Measurements from ENCODE around the gene HUS1B. TPM values are rescaled to one million over a fixed set of nuclear protein-coding genes. Genes with fewer than 3 reads are reported as not detected.
A peak's percentile ranks its signal among the peaks of the same experiment; 100 is the strongest.
"Not testable (repeated sequence)": the region's sequence is repeated elsewhere in the genome, so short reads cannot be mapped to it uniquely, and the experiment has no call there.

Gene HUS1B
- total and polyA plus RNA-seq, 3 experiments from 2014 or later, result 0.94 to 1.2 (median 1.1) TPM

GRCh38 chr6:674956-675355 lies 18.1 kb upstream of the HUS1B start:
- peak overlapping the region in 3 of 8 donors; percentile 36 to 39 (median 38) for H3K27ac Mint-ChIP-seq
- Histone ChIP-seq H3K36me3 (ENCODE audit: insufficient read depth, low read length) (no peaks in the 10 kb centered on the region), H3K27ac (ENCODE audit: low read depth, low read length) (no peak overlapping the region), H3K4me3 (ENCODE audit: low read length) (no peak overlapping the region), H3K9me3 (ENCODE audit: low read length) (no peaks in the 10 kb centered on the region), H3K27me3 (ENCODE audit: insufficient read depth, low read length, poor library complexity, severe bottlenecking) (no peaks in the 10 kb centered on the region), H3K4me1 (ENCODE audit: insufficient read depth, low read length) (no peaks in the 10 kb centered on the region)
- DNase-seq, result no peak
- peak overlapping the region in 1 of 7 donors; percentile 8 for H3K4me3 Mint-ChIP-seq
- no peaks in the 10 kb centered on the region for H3K27me3 Mint-ChIP-seq
- H3K9me3 Mint-ChIP-seq, result no peaks in the 10 kb centered on the region
- peaks cover 4 to 18% (median 12%) of the 10 kb centered on the region in 3 donors for H3K36me3 Mint-ChIP-seq
- ChIA-PET CTCF (no interaction called here), POLR2A (no interaction called here)
- peaks cover 30 to 40% (median 37%) of the 10 kb centered on the region in 3 donors for H3K4me1 Mint-ChIP-seq

- H3K36me3 ChIP-seq (ENCODE audit: insufficient read depth, low read length), result no peaks in the 10 kb centered on the region
- no peaks in the 10 kb centered on the region for H3K9me3 ChIP-seq (ENCODE audit: low read length)
- peaks cover 4 to 19% (median 12%) of the 10 kb centered on the region in 3 donors for H3K36me3 Mint-ChIP-seq
- H3K4me1 Mint-ChIP-seq, result peaks cover 26 to 37% (median 36%) of the 10 kb centered on the region in 3 donors
- no peaks in the 10 kb centered on the region for H3K4me1 ChIP-seq (ENCODE audit: insufficient read depth, low read length)
- no peaks in the 10 kb centered on the region for H3K27me3 ChIP-seq (ENCODE audit: insufficient read depth, low read length, poor library complexity, severe bottlenecking)
- H3K27ac ChIP-seq (ENCODE audit: low read depth, low read length), result no peak overlapping the region
- no peak for DNase-seq
- H3K4me3 ChIP-seq (ENCODE audit: low read length), result no peak overlapping the region
- ChIA-PET CTCF (no interaction called here), POLR2A (no interaction called here)
- H3K4me3 Mint-ChIP-seq, result no peak overlapping the region
- H3K27me3 Mint-ChIP-seq, result no peaks in the 10 kb centered on the region
- H3K9me3 Mint-ChIP-seq, result no peaks in the 10 kb centered on the region
- peak overlapping the region in 3 of 8 donors; percentile 10 to 39 (median 20) for H3K27ac Mint-ChIP-seq
These were observed 17.5 kb upstream of the HUS1B start for GRCh38 chr6:674406-674805.

GRCh38 chr6:667253-667927 lies 10.5 kb upstream of the HUS1B start:
- H3K27ac Mint-ChIP-seq, result no peak overlapping the region
- ChIA-PET POLR2A (no interaction called here), CTCF (no interaction called here)

GRCh38 chr6:665403-666267 lies 8.7 kb upstream of the HUS1B start:
- POLR2A ChIA-PET, result no interaction called here
- no peaks in the 10 kb centered on the region for H3K27me3 ChIP-seq (ENCODE audit: insufficient read depth, low read length, poor library complexity, severe bottlenecking)
- H3K27me3 Mint-ChIP-seq, result peaks cover 0 to 1% of the 10 kb centered on the region in 2 donors
- H3K9me3 Mint-ChIP-seq, result peaks cover 0 to 6% (median 3%) of the 10 kb centered on the region in 5 donors
- H3K4me1 Mint-ChIP-seq, result peaks cover 51 to 67% (median 54%) of the 10 kb centered on the region in 3 donors
- H3K4me3 Mint-ChIP-seq, result no peak overlapping the region
- no peaks in the 10 kb centered on the region for H3K36me3 ChIP-seq (ENCODE audit: insufficient read depth, low read length)
- H3K27ac Mint-ChIP-seq, result no peak overlapping the region
- peaks cover 21% of the 10 kb centered on the region for H3K4me1 ChIP-seq (ENCODE audit: insufficient read depth, low read length)
- H3K4me3 ChIP-seq (ENCODE audit: low read length), result no peak overlapping the region
- H3K27ac ChIP-seq (ENCODE audit: low read depth, low read length), result no peak overlapping the region
- CTCF ChIA-PET, result no interaction called here
- no peaks in the 10 kb centered on the region for H3K9me3 ChIP-seq (ENCODE audit: low read length)
- no peak for DNase-seq
- H3K36me3 Mint-ChIP-seq, result peaks cover 3 to 16% (median 5%) of the 10 kb centered on the region in 3 donors

More at GRCh38 chr6:667253-667927, 10.5 kb upstream of the HUS1B start:
- Mint-ChIP-seq H3K4me3 (no peak overlapping the region), H3K9me3 (peaks cover 0 to 6% (median 3%) of the 10 kb centered on the region in 5 donors), H3K4me1 (peaks cover 41 to 51% (median 42%) of the 10 kb centered on the region in 3 donors), H3K36me3 (peaks cover 5 to 20% (median 9%) of the 10 kb centered on the region in 3 donors), H3K27me3 (peaks cover 0 to 1% of the 10 kb centered on the region in 2 donors)
- H3K27ac ChIP-seq (ENCODE audit: low read depth, low read length), result no peak overlapping the region
- no peak overlapping the region for H3K4me3 ChIP-seq (ENCODE audit: low read length)
- no peaks in the 10 kb centered on the region for H3K36me3 ChIP-seq (ENCODE audit: insufficient read depth, low read length)
- DNase-seq, result no peak
- H3K4me1 ChIP-seq (ENCODE audit: insufficient read depth, low read length), result peaks cover 7% of the 10 kb centered on the region
- H3K27me3 ChIP-seq (ENCODE audit: insufficient read depth, low read length, poor library complexity, severe bottlenecking), result no peaks in the 10 kb centered on the region
- H3K9me3 ChIP-seq (ENCODE audit: low read length), result no peaks in the 10 kb centered on the region

GRCh38 chr6:663788-664187 lies 6.9 kb upstream of the HUS1B start:
- CTCF ChIA-PET, result not testable (repeated sequence)

GRCh38 chr6:659716-660581 lies 3.0 kb upstream of the HUS1B start:
- Mint-ChIP-seq H3K27ac (peak overlapping the region; percentile 31 to 79 (median 62)), H3K27me3 (peaks cover 0 to 1% of the 10 kb centered on the region in 2 donors), H3K4me3 (peak overlapping the region in 5 of 7 donors; percentile 13 to 79 (median 40)), H3K9me3 (peaks cover 0 to 2% (median 0%) of the 10 kb centered on the region in 5 donors), H3K4me1 (peaks cover 64 to 83% (median 78%) of the 10 kb centered on the region in 3 donors), H3K36me3 (peaks cover 12 to 24% (median 21%) of the 10 kb centered on the region in 3 donors)
- no peaks in the 10 kb centered on the region for H3K27me3 ChIP-seq (ENCODE audit: insufficient read depth, low read length, poor library complexity, severe bottlenecking)
- no peak overlapping the region for H3K27ac ChIP-seq (ENCODE audit: low read depth, low read length)
- H3K36me3 ChIP-seq (ENCODE audit: insufficient read depth, low read length), result no peaks in the 10 kb centered on the region
- CTCF ChIA-PET, result interaction anchor here (1.5 kb wide), 1 partner anchor 62 kb away, joined by 5 read pairs; no protein-coding TSS in a partner anchor
- no peaks in the 10 kb centered on the region for H3K9me3 ChIP-seq (ENCODE audit: low read length)
- POLR2A ChIA-PET, result no interaction called here
- H3K4me3 ChIP-seq (ENCODE audit: low read length), result no peak overlapping the region
- peaks cover 27% of the 10 kb centered on the region for H3K4me1 ChIP-seq (ENCODE audit: insufficient read depth, low read length)
- peak in 1 of 5 donors; percentile 5 for DNase-seq

More at GRCh38 chr6:663788-664187, 6.9 kb upstream of the HUS1B start:
- H3K9me3 ChIP-seq (ENCODE audit: low read length); H3K36me3 Mint-ChIP-seq; POLR2A ChIA-PET; H3K4me3 ChIP-seq (ENCODE audit: low read length); H3K27me3 ChIP-seq (ENCODE audit: insufficient read depth, low read length, poor library complexity, severe bottlenecking); H3K36me3 ChIP-seq (ENCODE audit: insufficient read depth, low read length); H3K9me3 Mint-ChIP-seq; DNase-seq; H3K27ac ChIP-seq (ENCODE audit: low read depth, low read length); H3K27me3 Mint-ChIP-seq: not testable (repeated sequence)
- peaks cover 66 to 74% (median 70%) of the 10 kb centered on the region in 3 donors for H3K4me1 Mint-ChIP-seq
- H3K27ac Mint-ChIP-seq, result peak overlapping the region in 1 of 8 donors; percentile 56
- H3K4me3 Mint-ChIP-seq, result peak overlapping the region in 2 of 7 donors; percentile 34 to 54
- peaks cover 27% of the 10 kb centered on the region for H3K4me1 ChIP-seq (ENCODE audit: insufficient read depth, low read length)

GRCh38 chr6:658244-658643 lies 1.3 kb upstream of the HUS1B start:
- Histone ChIP-seq H3K27me3 (ENCODE audit: insufficient read depth, low read length, poor library complexity, severe bottlenecking) (no peaks in the 10 kb centered on the region), H3K36me3 (ENCODE audit: insufficient read depth, low read length) (no peaks in the 10 kb centered on the region), H3K27ac (ENCODE audit: low read depth, low read length) (no peak overlapping the region), H3K9me3 (ENCODE audit: low read length) (no peaks in the 10 kb centered on the region), H3K4me1 (ENCODE audit: insufficient read depth, low read length) (peaks cover 27% of the 10 kb centered on the region), H3K4me3 (ENCODE audit: low read length) (no peak overlapping the region)
- H3K4me1 Mint-ChIP-seq, result peaks cover 54 to 81% (median 68%) of the 10 kb centered on the region in 3 donors
- peaks cover 14 to 30% (median 17%) of the 10 kb centered on the region in 3 donors for H3K36me3 Mint-ChIP-seq
- no peaks in the 10 kb centered on the region for H3K27me3 Mint-ChIP-seq
- no peak for DNase-seq
- no peak overlapping the region for H3K4me3 Mint-ChIP-seq
- CTCF ChIA-PET, result no interaction called here
- H3K27ac Mint-ChIP-seq, result peak overlapping the region in 3 of 8 donors; percentile 1 to 52 (median 11)
- POLR2A ChIA-PET, result no interaction called here
- H3K9me3 Mint-ChIP-seq, result no peaks in the 10 kb centered on the region

Data from CD8-positive, alpha-beta memory T cell (primary cell).